ENCODE data around the gene MACROD2. TPM values are rescaled to one million over a fixed set of nuclear protein-coding genes. Genes with fewer than 3 reads are reported as not detected.
"Not testable (repeated sequence)": the region's sequence is repeated elsewhere in the genome, so short reads cannot be mapped to it uniquely, and the experiment has no call there.

The MACROD2 gene
- total and polyA plus RNA-seq, 2 donors (not counting 1 experiment from before 2014, with no cell fraction given) = 5.3 to 6.7 TPM

GRCh38 chr20:14220986-14221385 lies 225.7 kb downstream of the MACROD2 start:
- CTCF ChIA-PET = no interaction called here
- no peak overlapping the region for H3K4me3 ChIP-seq (ENCODE audit: control extremely low read depth in 1 of 5, extremely low read depth in 1 of 5, insufficient read depth in 1 of 5, low read depth in 2 of 5, low read length in 4 of 5)
- ATAC-seq (ENCODE audit: low read depth) = no peak
- TF ChIP-seq EZH2 (IDR thresholded peaks at IDR 0.05; ENCODE audit: borderline replicate concordance, insufficient read depth, low read depth, low read length, poor library complexity, severe bottlenecking) = no peak
- TF ChIP-seq CTCF (IDR thresholded peaks at IDR 0.05) = no peak
- POLR2A ChIA-PET = no interaction called here
- no peak overlapping the region for H3K4me3 Mint-ChIP-seq
- no peaks in the 10 kb centered on the region for H3K27me3 ChIP-seq (replicated peaks in 1 of 4; ENCODE audit: control extremely low read depth in 1 of 4, control insufficient read depth in 3 of 4, insufficient read depth in 4 of 4, low read length in 3 of 4)
- no peak overlapping the region for H2AFZ ChIP-seq (ENCODE audit: insufficient read depth, low read depth, low read length, poor library complexity, severe bottlenecking)
- H3K9me3 Mint-ChIP-seq (ENCODE audit: insufficient read depth) = no peaks in the 10 kb centered on the region
- intact Hi-C loops (cut with micrococcal nuclease) = no loop called here
- no peak overlapping the region for H3K9ac ChIP-seq (ENCODE audit: low read length)
- 89% methylated on average over 1 of the region's 1 CpG for WGBS (ENCODE audit: insufficient coverage)
- peaks cover 0 to 13% (median 0%) of the 10 kb centered on the region in 3 donors for H3K9me3 ChIP-seq (ENCODE audit: control extremely low read depth in 1 of 3, control insufficient read depth in 2 of 3, insufficient read depth in 1 of 3, low read length in 2 of 3)
- no peak overlapping the region for H3K4me2 ChIP-seq (replicated peaks; ENCODE audit: low read depth, low read length, poor library complexity, severe bottlenecking)
- H3K27ac ChIP-seq (ENCODE audit: low read length in 2 of 2) = no peak overlapping the region
- no peak overlapping the region for H3K27ac Mint-ChIP-seq
- peaks cover 3% of the 10 kb centered on the region for H3K27me3 Mint-ChIP-seq
- H4K20me1 ChIP-seq (ENCODE audit: control insufficient read depth, insufficient read depth, low read length, poor library complexity, severe bottlenecking) = no peaks in the 10 kb centered on the region
- no peaks in the 10 kb centered on the region for H3K36me3 ChIP-seq (replicated peaks in 1 of 2; ENCODE audit: control extremely low read depth in 1 of 2, control insufficient read depth in 1 of 2, extremely low read depth in 1 of 2, insufficient read depth in 2 of 2, low read length in 1 of 2)
- no peaks in the 10 kb centered on the region for H3K79me2 ChIP-seq (ENCODE audit: control insufficient read depth, insufficient read depth, low read length)
- no peaks in the 10 kb centered on the region for H3K4me1 Mint-ChIP-seq
- no peak for DNase-seq
- H3K4me1 ChIP-seq (ENCODE audit: control insufficient read depth in 2 of 2, insufficient read depth in 2 of 2, low read length in 2 of 2) = no peaks in the 10 kb centered on the region

GRCh38 chr20:14223806-14224205 lies 228.5 kb downstream of the MACROD2 start:
- Histone ChIP-seq H3K4me3 (ENCODE audit: control extremely low read depth in 1 of 5, extremely low read depth in 1 of 5, insufficient read depth in 1 of 5, low read depth in 2 of 5, low read length in 4 of 5) (no peak overlapping the region), H3K9me3 (ENCODE audit: control extremely low read depth in 1 of 3, control insufficient read depth in 2 of 3, insufficient read depth in 1 of 3, low read length in 2 of 3) (peaks cover 0 to 15% (median 0%) of the 10 kb centered on the region in 3 donors), H3K36me3 (replicated peaks in 1 of 2; ENCODE audit: control extremely low read depth in 1 of 2, control insufficient read depth in 1 of 2, extremely low read depth in 1 of 2, insufficient read depth in 2 of 2, low read length in 1 of 2) (no peaks in the 10 kb centered on the region), H3K4me2 (replicated peaks; ENCODE audit: low read depth, low read length, poor library complexity, severe bottlenecking) (no peak overlapping the region), H4K20me1 (ENCODE audit: control insufficient read depth, insufficient read depth, low read length, poor library complexity, severe bottlenecking) (no peaks in the 10 kb centered on the region), H3K79me2 (ENCODE audit: control insufficient read depth, insufficient read depth, low read length) (no peaks in the 10 kb centered on the region), H3K9ac (ENCODE audit: low read length) (no peak overlapping the region), H3K27me3 (replicated peaks in 1 of 4; ENCODE audit: control extremely low read depth in 1 of 4, control insufficient read depth in 3 of 4, insufficient read depth in 4 of 4, low read length in 3 of 4) (no peaks in the 10 kb centered on the region), H3K4me1 (ENCODE audit: control insufficient read depth in 2 of 2, insufficient read depth in 2 of 2, low read length in 2 of 2) (no peaks in the 10 kb centered on the region), H2AFZ (ENCODE audit: insufficient read depth, low read depth, low read length, poor library complexity, severe bottlenecking) (no peak overlapping the region), H3K27ac (ENCODE audit: low read length in 2 of 2) (no peak overlapping the region)
- ChIA-PET CTCF (no interaction called here), POLR2A (no interaction called here)
- Mint-ChIP-seq H3K27ac (no peak overlapping the region), H3K27me3 (peaks cover 5% of the 10 kb centered on the region), H3K4me3 (no peak overlapping the region), H3K9me3 (ENCODE audit: insufficient read depth) (no peaks in the 10 kb centered on the region), H3K4me1 (no peaks in the 10 kb centered on the region)
- TF ChIP-seq EZH2 (IDR thresholded peaks at IDR 0.05; ENCODE audit: borderline replicate concordance, insufficient read depth, low read depth, low read length, poor library complexity, severe bottlenecking) (no peak), CTCF (IDR thresholded peaks at IDR 0.05) (no peak)
- ATAC-seq (ENCODE audit: low read depth) (no peak), DNase-seq (no peak)
- no CpG with 5 or more reads among the region's 3 CpGs for WGBS (ENCODE audit: insufficient coverage)
- intact Hi-C loops (cut with micrococcal nuclease) = no loop called here

GRCh38 chr20:14226051-14227049 lies 231.0 kb downstream of the MACROD2 start:
- H3K27me3 Mint-ChIP-seq; intact Hi-C loops (cut with micrococcal nuclease); H3K4me2 ChIP-seq (replicated peaks; ENCODE audit: low read depth, low read length, poor library complexity, severe bottlenecking): not testable (repeated sequence)

More at GRCh38 chr20:14226051-14227049, 231.0 kb downstream of the MACROD2 start:
- H3K9me3 Mint-ChIP-seq (ENCODE audit: insufficient read depth); H3K27ac Mint-ChIP-seq; CTCF ChIA-PET; H3K27me3 ChIP-seq (replicated peaks in 1 of 4; ENCODE audit: control extremely low read depth in 1 of 4, control insufficient read depth in 3 of 4, insufficient read depth in 4 of 4, low read length in 3 of 4); H3K9ac ChIP-seq (ENCODE audit: low read length); H3K4me1 ChIP-seq (ENCODE audit: control insufficient read depth in 2 of 2, insufficient read depth in 2 of 2, low read length in 2 of 2); H3K36me3 ChIP-seq (replicated peaks in 1 of 2; ENCODE audit: control extremely low read depth in 1 of 2, control insufficient read depth in 1 of 2, extremely low read depth in 1 of 2, insufficient read depth in 2 of 2, low read length in 1 of 2); H4K20me1 ChIP-seq (ENCODE audit: control insufficient read depth, insufficient read depth, low read length, poor library complexity, severe bottlenecking); POLR2A ChIA-PET; ATAC-seq (ENCODE audit: low read depth); H3K4me3 Mint-ChIP-seq; H3K4me3 ChIP-seq (ENCODE audit: control extremely low read depth in 1 of 5, extremely low read depth in 1 of 5, insufficient read depth in 1 of 5, low read depth in 2 of 5, low read length in 4 of 5); DNase-seq; H3K4me1 Mint-ChIP-seq; H3K79me2 ChIP-seq (ENCODE audit: control insufficient read depth, insufficient read depth, low read length); H3K27ac ChIP-seq (ENCODE audit: low read length in 2 of 2); H3K9me3 ChIP-seq (ENCODE audit: control extremely low read depth in 1 of 3, control insufficient read depth in 2 of 3, insufficient read depth in 1 of 3, low read length in 2 of 3): not testable (repeated sequence)
- WGBS (ENCODE audit: insufficient coverage) = 50% methylated on average over 31 of the region's 53 CpGs
- H2AFZ ChIP-seq (ENCODE audit: insufficient read depth, low read depth, low read length, poor library complexity, severe bottlenecking) = peak overlapping the region; percentile 21
